HG03520 (cell line): Measurements from ENCODE around the gene ARHGDIA.

Experiments used
- ATAC-seq: cut with Tn5 transposase; IDR thresholded peaks from one replicate; pipeline ENCODE4 v1.9.1; 2021; ENCODE audit warnings: mild to moderate bottlenecking, moderate library complexity; ENCODE audit not compliant: unreplicated experiment

The ARHGDIA gene

DNA sequence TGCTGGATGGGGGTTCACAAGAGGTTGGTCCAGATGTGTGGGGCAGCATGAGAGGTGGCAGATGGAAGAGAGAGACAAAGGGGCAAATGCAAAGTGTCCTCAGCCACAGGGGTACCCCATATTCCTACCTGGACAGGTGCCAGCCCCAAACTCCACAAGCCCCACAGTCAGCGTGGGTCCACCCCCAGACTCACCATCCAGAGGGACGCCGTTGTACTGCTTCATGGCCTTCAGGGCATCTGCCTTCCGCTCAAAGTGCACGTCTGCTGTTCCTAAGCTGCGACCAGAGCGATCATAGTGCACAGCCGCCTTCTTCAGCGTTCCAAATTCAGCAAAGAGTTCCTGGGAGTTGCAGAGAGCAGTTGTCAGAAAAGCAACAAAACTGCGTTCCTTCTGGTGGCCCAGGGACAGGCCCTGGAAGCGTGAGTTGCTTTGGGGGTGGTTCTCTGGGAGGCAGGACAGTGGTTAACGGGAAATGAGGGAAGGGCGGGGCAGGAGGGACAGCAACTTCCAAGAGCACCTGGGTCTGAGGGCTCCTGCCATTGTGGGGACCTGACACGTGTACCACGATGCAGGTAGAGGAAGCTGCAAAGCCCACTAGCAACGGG is 18.0 kb upstream of the ARHGDIA start:
- ATAC-seq = no peak

DNA sequence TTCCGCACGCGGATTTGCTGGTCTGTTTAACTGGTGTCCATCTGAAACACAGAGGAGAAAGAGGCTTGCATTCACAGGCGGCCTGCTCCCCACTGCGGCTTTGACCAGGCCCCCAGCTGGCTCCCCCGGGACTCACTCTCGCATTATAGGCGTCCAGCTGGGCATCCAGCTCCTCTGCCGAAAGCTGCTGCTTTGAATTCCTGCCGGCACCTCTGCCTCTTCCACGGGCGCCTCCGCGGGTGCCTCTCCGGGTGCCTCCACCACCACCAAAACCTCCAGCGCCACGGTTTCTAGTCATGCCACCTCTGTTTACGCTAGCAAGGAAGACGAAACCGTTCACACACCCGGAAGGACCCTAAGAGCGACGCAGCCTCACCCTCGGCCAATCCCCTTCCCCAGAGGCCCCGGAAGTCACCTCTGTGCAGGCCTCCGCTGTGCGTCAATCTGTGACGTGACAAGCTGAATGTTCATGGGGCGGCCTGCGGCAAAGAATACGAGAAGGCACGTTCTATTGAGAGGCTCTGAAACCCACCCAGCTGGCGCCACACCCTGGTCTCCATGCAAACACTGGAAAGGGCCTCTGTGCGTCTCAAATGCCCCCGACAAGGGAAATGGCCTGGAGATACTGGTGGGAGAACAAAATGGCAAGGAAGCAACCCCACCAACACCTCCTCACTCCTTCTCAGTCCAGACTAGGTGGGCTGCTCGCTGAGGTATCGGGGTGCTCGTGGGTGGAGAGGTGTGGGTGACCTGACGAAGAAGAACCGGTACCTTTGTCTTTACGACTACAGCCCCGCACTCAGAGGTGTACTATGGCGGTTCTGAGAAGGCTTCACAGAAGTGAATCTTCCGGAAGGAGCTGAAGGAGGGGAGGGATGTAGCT is 17.2 kb upstream of the ARHGDIA start:
- ATAC-seq = no peak

DNA sequence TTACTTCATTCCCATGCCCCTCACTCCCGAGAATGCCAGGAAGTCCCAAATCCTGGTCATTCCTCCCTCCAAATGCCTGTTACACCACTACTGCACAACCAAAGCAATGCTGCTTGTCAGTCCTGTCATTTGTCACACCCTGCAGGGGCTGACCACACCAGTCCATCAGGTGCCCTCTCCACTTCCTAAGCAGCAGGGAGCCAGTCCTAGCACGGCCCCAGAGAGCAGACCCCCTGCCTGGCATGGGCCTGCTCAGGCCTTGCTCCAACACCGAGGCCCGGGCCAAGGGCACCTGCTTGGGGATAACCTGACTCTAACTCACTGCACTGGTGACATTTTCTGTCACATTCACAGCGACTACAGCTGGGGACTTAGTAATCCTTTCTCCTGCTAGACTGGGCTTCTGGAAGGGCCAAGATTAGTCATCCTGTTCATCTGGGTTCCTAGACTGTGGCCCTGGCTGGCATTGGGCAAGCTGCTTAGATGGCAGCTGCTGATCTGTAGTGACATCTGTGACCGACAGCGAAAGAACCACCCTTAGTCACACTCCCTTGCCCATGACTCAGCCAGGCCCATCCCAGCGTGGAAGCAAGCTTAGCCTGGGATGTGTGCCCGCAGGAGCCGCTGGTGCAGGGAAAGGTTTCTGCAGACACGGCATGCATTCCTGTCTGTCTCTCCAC is 14.9 kb upstream of the ARHGDIA start:
- no peak for ATAC-seq

DNA sequence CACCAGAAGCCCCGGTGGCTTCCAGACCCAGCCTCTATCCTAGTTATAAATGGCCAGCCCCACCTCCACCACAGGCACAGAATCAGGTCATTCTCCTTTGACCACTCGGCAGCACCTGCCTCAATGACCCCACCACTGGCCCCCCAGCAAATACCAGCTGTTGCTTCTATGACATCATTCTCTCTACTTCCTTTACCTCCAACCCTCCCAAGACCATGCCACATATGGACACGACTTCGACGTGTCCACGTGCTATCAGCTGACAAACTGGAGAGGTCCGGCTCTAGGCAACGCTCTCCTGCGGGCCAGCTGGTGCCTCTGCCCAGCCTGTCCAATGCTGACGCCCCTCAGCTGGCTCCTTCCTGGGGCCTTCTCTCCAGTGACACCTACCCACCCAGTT is 14.3 kb upstream of the ARHGDIA start:
- ATAC-seq = no peak

DNA sequence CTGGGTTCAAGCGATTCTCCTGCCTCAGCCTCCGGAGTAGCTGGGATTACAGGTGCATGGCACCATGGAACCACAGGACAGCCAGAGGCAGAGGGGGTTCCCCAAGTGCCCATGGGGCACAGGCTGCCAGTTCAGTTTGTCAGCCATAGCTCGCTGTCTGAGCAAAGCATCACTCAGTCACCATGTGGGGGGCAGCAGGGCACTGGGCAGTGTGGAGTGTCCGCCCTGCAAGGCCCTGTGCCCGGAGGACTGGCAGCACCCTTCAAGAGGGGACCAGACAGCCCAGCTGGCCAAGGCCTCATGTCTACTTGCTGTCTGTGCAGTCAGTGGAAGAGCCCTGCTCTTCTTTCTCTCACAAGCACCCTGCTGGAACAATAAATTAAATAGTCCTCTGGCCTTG is 13.8 kb upstream of the ARHGDIA start:
- ATAC-seq = no peak

DNA sequence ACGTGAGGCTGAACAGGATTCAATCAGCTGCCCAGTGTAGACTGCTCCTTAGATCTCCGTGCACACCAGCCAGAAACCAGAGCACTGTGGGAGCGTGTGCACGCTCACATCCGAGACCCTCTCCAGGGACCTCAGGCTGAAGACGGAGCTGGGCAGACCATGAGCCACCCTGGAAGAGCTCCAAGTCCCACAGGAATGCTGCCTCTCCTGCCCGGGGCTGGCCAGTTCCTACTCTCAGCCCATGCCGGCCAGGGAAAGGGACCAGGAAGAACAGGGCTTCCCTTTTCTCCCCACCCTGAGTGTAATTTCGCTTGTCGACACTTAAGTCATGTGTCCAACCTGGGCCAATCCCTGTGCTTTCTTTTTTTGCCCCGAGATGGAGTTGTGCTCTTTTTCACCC is 13.4 kb upstream of the ARHGDIA start:
- ATAC-seq = no peak

DNA sequence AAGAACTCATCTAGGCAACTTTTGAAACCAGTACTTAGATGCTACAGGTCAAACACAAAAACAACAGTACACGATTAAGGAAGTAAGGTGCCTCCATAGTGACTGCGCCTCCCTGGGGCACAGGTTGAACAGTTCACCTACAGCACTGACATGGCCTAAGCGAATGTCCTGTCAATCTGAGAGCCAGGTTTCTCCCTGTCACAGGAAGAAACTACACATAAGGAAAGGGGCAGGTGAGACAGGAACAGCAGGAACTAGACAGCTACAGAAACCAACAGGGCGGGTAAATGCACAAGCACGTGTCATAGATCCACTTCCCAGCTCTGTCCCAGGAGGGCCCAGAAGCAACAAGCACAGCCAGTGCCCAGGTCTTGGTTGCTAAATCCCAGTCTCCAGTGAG is 8.0 kb upstream of the ARHGDIA start:
- no peak for ATAC-seq

DNA sequence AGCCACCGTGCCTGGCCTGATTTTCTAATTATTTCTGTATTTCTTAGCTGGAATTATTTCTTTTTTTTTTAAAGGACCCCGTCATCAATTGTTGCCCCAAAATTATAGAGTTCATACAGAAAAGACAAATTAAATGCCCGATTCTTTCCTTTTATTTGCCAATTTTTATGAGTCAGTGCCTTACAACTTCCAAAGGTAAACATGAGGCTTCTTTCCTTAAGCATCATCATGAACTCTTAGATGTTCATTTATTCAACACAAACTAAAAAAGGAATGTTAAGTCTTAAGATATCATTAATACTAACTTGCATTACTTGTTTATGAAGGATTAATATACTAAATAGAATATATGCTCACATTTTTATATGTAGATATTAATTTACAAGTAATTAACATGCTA is 7.2 kb upstream of the ARHGDIA start:
- no peak for ATAC-seq

DNA sequence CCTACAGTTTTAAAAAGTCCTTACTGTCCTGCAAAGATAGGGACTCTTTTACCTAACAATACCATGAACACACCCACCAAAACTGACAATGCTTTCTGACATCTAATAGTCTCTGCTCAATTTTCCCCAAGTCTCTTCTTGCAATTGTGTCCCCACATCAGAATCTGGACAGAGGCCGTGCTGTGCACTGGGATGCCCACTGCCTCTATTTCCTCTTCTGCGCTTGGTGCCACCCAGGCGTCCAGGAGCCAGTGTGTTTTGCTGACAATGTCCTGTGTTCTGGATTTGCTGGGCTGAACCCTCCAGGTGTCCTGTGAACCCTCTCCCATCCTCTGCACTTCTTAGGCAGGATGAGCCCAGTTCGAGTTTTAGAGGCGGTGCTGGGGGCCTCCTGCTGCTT is 6.4 kb upstream of the ARHGDIA start:
- ATAC-seq = no peak

DNA sequence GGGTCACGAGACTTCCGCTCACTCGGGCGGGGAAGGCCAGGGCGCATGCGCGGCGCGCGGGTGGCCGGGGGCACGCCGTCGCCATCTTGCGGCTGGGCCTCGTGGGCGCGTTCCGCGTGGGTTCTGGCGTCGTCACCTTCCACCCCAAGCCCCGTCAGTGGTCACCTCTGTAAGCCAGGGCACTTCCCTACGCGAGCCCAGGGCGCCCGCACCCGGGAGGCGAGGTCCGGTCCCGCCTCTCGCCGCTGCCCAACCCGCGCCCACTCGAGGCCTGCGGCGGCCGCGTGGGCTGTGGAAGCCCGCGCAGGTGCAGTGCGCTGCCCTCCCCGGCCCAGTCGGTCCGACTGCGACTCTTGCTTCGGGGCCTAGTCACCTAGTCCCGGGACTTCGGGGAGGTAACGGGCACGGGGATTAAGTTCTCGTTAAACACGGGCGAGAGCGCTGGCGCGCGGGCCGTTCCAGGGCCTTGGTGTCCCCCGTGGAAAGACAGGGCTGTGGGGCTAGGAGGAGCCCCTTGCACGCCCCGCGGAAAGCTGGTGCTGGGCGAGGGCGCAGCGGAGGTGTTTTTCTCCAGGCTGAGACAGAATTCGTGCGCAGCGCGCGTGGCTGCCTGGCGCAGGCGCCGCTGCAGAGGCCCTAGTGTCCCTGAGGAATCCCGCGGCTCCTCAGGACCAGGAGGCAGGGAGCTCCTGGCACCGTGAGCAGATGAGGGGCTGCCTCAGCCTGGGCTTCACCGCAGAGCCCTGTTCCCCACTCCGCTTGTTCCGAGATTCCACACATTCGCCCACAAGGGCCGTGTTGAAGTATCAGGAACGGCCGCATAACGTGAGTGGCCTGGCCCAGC is 472 bp upstream of the ARHGDIA start:
- ATAC-seq = no peak

DNA sequence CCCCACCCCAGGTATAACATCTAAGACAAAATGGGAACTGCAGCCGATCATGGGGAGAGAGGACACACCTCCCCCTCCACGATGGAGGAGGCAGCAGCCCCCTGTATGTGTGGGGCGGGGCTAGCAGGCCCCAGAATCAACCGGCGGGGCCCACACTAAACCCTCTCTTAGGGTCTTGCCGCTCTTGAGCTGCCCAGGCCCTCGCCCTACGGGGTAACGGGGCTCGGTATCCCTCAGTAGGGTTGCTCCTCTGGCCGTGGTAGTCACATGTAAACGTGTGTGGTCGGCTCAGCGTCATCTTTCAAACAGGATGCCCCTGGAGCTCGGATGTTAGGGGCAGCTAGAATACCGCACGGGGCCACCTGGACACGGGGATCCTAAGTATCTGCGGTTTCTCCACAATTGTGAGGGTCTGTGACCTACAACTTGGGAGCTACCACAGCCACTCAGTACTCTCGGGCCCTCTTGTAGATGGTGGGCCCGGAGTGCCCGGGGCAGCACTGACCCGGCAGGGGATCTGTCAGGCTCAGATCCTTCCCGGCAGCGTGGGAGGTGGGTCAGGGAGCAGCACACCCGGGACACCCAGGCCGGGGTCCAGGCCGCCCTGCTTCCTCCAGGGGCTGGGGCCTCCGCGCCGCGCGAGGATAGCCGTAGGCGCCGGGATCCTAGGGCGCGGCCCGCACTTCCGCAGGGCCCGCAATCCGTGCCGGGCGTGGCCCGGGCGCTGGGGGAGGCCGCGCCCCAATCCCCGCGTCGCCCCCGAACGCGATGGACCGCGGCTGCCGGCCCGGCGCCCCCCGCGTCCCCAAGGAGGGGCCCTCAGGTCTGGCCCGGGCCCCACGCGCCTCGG is 781 bp downstream of the ARHGDIA start:
- no peak for ATAC-seq

DNA sequence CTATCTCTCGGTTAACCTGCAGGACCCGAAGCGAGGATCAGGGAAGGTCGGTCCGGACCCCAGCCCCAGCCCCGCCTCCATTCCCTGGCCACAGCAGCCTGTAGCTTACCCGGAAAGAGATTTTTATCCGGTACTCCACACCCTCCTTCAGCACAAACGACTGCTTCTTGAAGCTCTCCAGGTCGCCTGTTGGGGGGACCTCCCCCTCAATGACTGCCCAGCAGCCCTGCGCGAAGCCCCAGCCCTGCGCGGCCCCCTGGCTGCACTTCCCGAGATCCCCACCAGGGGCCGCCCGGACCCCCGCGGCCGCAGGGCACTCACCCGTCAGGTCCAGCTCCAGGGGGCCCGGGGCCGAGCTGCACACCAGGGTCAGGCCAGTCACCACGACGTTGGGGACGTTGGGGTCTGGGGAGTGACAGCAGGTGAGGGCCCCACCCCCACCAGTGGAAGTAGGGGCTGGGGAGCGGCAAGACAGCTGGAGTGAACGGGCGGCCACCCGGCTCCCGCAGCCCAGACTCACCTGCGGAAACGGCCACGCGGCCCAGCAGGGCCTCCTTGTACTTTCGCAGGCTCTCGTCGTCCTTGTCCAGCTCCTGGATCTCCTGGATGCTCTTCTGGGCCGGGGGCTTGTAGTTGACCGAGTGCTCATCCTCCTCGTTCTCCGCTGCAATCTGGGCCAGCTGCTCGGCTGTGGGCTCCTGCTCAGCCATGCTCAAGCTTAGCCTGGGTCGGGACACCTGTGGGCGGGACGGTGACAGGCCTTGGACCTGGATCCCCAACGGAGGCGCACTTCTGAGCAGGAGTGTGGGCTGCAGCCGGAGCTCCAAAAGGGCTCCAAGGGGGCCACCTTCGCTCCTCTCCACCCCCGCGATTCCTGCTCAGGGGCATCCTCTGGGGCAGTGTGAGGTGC is 1.7 kb downstream of the ARHGDIA start:
- ATAC-seq = no peak

DNA sequence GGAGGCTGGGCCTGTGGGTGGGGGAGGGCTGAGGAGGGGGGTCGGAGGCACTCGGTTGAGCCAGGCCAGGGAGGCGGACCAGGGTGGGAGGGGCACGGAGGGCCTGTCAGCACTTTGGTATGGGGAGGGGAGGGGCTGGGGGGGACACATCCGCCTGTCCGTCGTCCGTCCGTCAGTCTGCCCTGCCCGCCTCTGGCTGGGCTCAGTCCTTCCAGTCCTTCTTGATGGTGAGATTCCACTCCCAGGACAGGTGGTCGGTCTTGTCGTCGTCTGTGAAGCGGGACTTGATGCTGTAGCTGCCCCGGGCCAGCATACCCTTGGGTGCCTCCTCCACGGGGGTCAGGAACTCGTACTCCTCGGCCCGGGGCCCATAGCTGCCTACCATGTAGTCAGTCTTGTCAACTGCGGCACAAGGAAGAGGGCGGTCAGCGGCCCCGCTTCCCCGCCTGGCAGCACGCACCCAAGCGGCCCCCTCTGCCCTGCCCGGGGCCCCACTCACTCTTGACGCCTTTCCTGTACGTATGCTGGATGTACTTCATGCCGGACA is 2.4 kb downstream of the ARHGDIA start:
- no peak for ATAC-seq

DNA sequence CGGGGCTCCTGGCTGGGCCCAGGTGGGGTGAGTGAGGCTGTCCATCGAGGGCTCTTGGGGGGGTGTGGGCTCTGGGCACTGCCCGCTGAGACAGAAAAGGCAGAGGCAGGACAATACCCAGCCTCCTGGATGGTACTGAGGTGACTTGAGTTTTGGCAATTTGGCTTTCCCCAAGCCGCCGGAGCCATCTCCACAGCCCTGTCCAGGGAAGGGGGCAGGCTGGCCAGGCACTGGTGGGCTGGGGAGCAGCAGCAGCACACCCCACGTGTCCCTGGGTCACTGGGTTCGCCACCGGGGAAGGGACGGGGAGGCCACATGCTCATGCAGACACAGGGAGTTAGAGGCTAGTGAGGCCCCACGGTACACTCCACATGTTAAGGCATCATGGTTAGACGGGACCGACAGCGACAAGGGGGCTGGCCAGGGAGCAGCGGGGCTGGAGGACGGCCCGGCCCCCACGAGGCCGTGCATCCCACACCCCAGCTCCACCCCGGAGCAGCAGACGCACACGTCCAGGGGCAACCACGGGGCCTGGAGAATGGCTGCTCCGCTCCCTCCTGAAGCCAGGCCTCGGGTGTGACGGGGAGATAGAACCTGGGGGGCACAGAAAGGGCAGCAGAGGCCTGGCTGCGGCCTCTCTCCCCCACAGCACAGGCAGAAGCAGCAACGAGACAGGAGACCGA is 3.0 kb downstream of the ARHGDIA start:
- ATAC-seq = no peak

DNA sequence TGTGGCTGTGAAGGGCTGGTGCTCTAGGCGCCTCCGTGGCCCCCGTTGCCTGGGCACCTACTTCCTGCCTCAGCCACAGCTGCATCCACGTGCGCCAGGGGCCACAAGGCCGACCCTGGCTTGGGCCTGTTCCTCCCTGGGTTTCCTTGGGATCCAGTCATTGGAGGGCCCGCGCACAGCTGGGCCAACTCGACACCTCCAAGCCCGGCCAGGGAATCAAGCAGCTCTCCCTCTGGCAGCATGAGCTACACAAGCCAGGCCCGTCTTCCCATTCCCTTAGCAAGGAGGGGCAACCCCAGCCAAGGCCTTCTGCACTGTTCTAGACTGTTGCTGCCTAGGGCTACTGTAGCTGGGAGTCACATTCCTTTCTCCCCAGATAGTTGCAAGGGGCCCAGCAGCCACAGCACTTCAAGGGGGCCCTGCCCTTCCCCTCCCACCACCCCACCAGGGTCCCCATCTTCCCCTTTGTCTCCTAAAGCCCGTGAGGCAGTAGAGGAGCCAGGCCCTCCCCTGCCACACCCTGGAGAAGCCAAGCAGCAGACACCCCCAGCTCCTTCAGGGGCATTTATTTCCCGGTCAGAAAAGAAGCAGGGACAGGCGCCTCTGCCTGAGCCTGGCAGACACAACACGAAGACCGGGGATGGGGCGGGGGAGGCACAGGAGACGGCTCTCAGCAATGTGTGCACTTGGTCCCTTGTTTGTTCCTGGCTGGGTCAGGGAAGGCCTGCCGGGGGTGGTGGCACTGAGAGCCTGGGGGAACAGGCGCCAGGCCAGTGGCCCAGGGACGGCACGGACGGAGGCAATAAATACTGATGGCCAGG is 3.8 kb downstream of the ARHGDIA start:
- no peak for ATAC-seq

DNA sequence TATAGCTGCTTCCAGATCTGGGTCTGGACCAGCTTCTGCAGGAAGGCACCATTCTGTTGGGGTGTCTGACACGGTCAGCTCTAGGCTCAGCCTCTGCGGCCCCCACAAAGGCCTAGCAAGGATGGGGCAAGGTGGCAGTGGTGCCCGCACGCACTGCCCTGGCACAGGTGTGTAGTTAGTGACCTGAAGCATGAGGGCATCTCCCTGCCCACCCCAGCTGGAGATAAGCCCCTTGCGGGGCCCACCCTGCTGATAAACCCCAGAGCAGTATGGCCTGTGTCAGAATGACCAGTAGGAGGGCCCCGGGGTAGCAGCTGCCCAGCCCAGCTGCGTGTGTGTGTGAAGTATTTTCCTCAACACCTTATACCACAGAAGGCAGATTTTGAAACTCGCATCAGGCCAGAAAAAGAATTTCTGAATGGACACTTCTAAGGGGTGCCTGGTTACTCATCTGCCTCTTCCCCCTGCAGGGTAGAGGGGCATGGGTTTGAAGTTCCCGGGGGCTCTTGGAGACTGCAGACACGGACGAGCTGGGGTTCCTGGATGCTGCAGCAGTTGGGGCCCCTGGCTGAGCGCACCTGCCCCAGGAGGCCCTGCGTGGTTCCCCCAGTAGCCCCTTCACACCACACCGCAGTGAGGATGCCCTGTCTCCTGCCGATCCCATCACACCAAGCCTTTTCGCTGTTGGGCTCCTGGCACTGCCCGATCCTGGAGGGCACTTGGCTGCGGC is 4.5 kb downstream of the ARHGDIA start:
- no peak for ATAC-seq
